PC-3 (cell line): ENCODE results near the gene TBC1D8. TPM values are rescaled to one million over a fixed set of nuclear protein-coding genes. Genes with fewer than 3 reads are reported as not detected.

Source experiments
- ATAC-seq: fragments of 200-7000 bp; cut with Tn5 transposase; 2 replicates; pipeline ENCODE4 v1.9.1; 2020; ENCODE audit warnings: mild to moderate bottlenecking, moderate library complexity
- BruUV-seq: library from RNA; stranded (reverse); fragments of 400-500 nt; replicated peaks from 2 replicates; lab custom pipeline; 2021; lab: Mats Ljungman, UMichigan
- CTCF ChIA-PET: fragments of 300-600 bp; sonication (Branson Sonifier 250); formaldehyde crosslinking; loops from one replicate; lab custom pipeline; 2022; ENCODE audit warnings: antibody characterized with exemption; lab: Charles Lee
- POLR2A ChIA-PET: fragments of 300-600 bp; sonication (Branson Sonifier 250); formaldehyde crosslinking; loops from one replicate; lab custom pipeline; 2022; ENCODE audit warnings: antibody characterized with exemption; ENCODE audit not compliant: unreplicated experiment; lab: Charles Lee
- DNase-seq: peaks from one replicate; pipeline ENCODE4 v3.0.0-alpha.2; 2015
- H2AFZ ChIP-seq: fragments of 300-600 bp; sonication (generic); 2 replicates; pipeline ENCODE4 v1.6.0; 2016; ENCODE audit warnings: antibody characterized with exemption, low read length
- H3F3A ChIP-seq: fragments of 300-600 bp; sonication (generic); one replicate; pipeline ENCODE4 v1.6.0; 2017; ENCODE audit warnings: antibody characterized with exemption, low read length, control low read depth, mild to moderate bottlenecking; ENCODE audit not compliant: unreplicated experiment
- H3K27ac ChIP-seq: fragments of 300-600 bp; sonication (generic); 2 replicates; pipeline ENCODE4 v1.5.1; 2016; ENCODE audit warnings: mild to moderate bottlenecking, low read length
- H3K27me3 ChIP-seq: fragments of 300-600 bp; sonication (generic); 2 replicates; pipeline ENCODE4 v1.6.1; 2016; ENCODE audit warnings: low read length, mixed read lengths
- H3K36me3 ChIP-seq: fragments of 300-600 bp; sonication (generic); 2 replicates; pipeline ENCODE4 v1.6.1; 2016; ENCODE audit warnings: low read depth, mixed run types, low read length, mixed read lengths
- H3K4me1 ChIP-seq: fragments of 300-600 bp; sonication (generic); 2 replicates; pipeline ENCODE4 v1.5.1; 2016; ENCODE audit warnings: low read length; ENCODE audit not compliant: insufficient read depth
- H3K4me2 ChIP-seq: fragments of 300-600 bp; sonication (generic); 2 replicates; pipeline ENCODE4 v1.6.0; 2016; ENCODE audit warnings: low read length
- H3K4me3 ChIP-seq: fragments of 300-600 bp; sonication (generic); 2 replicates; pipeline ENCODE4 v1.5.1; 2016; ENCODE audit warnings: mild to moderate bottlenecking, low read length, mixed read lengths
- H3K79me2 ChIP-seq: fragments of 300-600 bp; sonication (generic); 2 replicates; pipeline ENCODE4 v1.6.1; 2017; ENCODE audit warnings: low read length, mixed read lengths
- H3K9ac ChIP-seq: fragments of 300-600 bp; sonication (generic); 2 replicates; pipeline ENCODE4 v1.6.0; 2016; ENCODE audit warnings: mild to moderate bottlenecking, low read length
- H3K9me2 ChIP-seq: fragments of 300-600 bp; sonication (generic); replicated peaks from 2 replicates; pipeline ENCODE4 v1.6.1; 2016; ENCODE audit warnings: mixed run types, low read length, mixed read lengths
- H3K9me3 ChIP-seq: fragments of 300-600 bp; sonication (generic); 2 replicates; pipeline ENCODE4 v1.6.1; 2016; ENCODE audit warnings: low read length, mixed read lengths
- H4K20me1 ChIP-seq: fragments of 300-600 bp; sonication (generic); 2 replicates; pipeline ENCODE4 v1.6.1; 2016; ENCODE audit warnings: low read length, mixed read lengths
- CTCF ChIP-seq: fragments of 300-600 bp; sonication (generic); conservative IDR thresholded peaks from 2 replicates; pipeline ENCODE4 v1.5.1; 2017; ENCODE audit warnings: antibody characterized with exemption, low read depth, mild to moderate bottlenecking, low read length
- EZH2 ChIP-seq: fragments of 300-600 bp; sonication (generic); IDR thresholded peaks from one replicate; pipeline ENCODE4 v1.6.1; 2017; ENCODE audit warnings: antibody characterized with exemption, mild to moderate bottlenecking, low read length; ENCODE audit not compliant: unreplicated experiment
- EZH2phosphoT487 ChIP-seq: fragments of 300-600 bp; sonication (generic); IDR thresholded peaks from 2 replicates; pipeline ENCODE4 v1.6.1; 2018; ENCODE audit warnings: mild to moderate bottlenecking, antibody characterized with exemption, low read length, borderline replicate concordance
- intact Hi-C: fragments of 100-400 bp; cut with micrococcal nuclease; formaldehyde crosslinking; loops from 2 replicates; pipeline ENCODE4 v1.9.0; 2023
- total RNA-seq: library from RNA; depleted of rRNA; stranded (reverse); fragments of >200 nt; gene quantifications from 2 replicates; pipeline ENCODE4 v1.2.3, GENCODE V29; 2014

The TBC1D8 gene
- total RNA-seq, 1 experiment from 2014 or later: 39.7 TPM

- H3K4me2 ChIP-seq: no peak overlapping the region
- H3K9me2 ChIP-seq: no peaks in the 10 kb centered on the region
- no TSS peak for BruUV-seq
- DNase-seq: no peak
- no peak overlapping the region for H3K4me3 ChIP-seq
- intact Hi-C loops: no loop called here
- no peaks in the 10 kb centered on the region for H3K9me3 ChIP-seq
- no peak overlapping the region for H2AFZ ChIP-seq
- peaks cover 8% of the 10 kb centered on the region; the same call in 1 of the 2 replicates for H4K20me1 ChIP-seq
- no peaks in the 10 kb centered on the region for H3K79me2 ChIP-seq
- ChIA-PET CTCF (no interaction called here), POLR2A (no interaction called here)
- ATAC-seq: no peak
- H3K27me3 ChIP-seq: no peaks in the 10 kb centered on the region
- peaks cover 39% of the 10 kb centered on the region for H3K36me3 ChIP-seq
- no peak overlapping the region for H3K9ac ChIP-seq
- no peak for TF ChIP-seq CTCF
- no peak for TF ChIP-seq EZH2phosphoT487
- TF ChIP-seq EZH2: no peak
- H3F3A ChIP-seq: no peaks in the 10 kb centered on the region
- H3K4me1 ChIP-seq: peaks cover 5% of the 10 kb centered on the region; the same call in 1 of the 2 replicates
- no peak overlapping the region for H3K27ac ChIP-seq
These were observed 168.0 kb downstream of the TBC1D8 start for GRCh38 chr2:100983201-100983600.

GRCh38 chr2:100982431-100982861 lies 168.7 kb downstream of the TBC1D8 start:
- peaks cover 8% of the 10 kb centered on the region; the same call in 1 of the 2 replicates for H4K20me1 ChIP-seq
- no TSS peak for BruUV-seq
- no peak overlapping the region for H3K4me2 ChIP-seq
- ChIA-PET CTCF (no interaction called here), POLR2A (no interaction called here)
- no peaks in the 10 kb centered on the region for H3K27me3 ChIP-seq
- intact Hi-C loops: no loop called here
- no peaks in the 10 kb centered on the region for H3K9me3 ChIP-seq
- no peaks in the 10 kb centered on the region for H3K9me2 ChIP-seq
- no peak overlapping the region for H2AFZ ChIP-seq
- no peaks in the 10 kb centered on the region for H3F3A ChIP-seq
- peaks cover 32% of the 10 kb centered on the region for H3K36me3 ChIP-seq
- peaks cover 5% of the 10 kb centered on the region; the same call in 1 of the 2 replicates for H3K4me1 ChIP-seq
- no peak overlapping the region for H3K4me3 ChIP-seq
- no peak overlapping the region for H3K9ac ChIP-seq
- TF ChIP-seq CTCF (no peak), EZH2phosphoT487 (no peak)
- DNase-seq (no peak), ATAC-seq (no peak)
- no peaks in the 10 kb centered on the region for H3K79me2 ChIP-seq
- H3K27ac ChIP-seq: no peak overlapping the region

GRCh38 chr2:100981011-100981410 lies 170.2 kb downstream of the TBC1D8 start:
- no peak overlapping the region for H3K4me2 ChIP-seq
- BruUV-seq: no TSS peak
- no peak for DNase-seq
- H3K9me2 ChIP-seq: no peaks in the 10 kb centered on the region
- H3K4me1 ChIP-seq: peaks cover 5% of the 10 kb centered on the region; the same call in 1 of the 2 replicates
- no peaks in the 10 kb centered on the region for H3K79me2 ChIP-seq
- H3K36me3 ChIP-seq: peaks cover 26% of the 10 kb centered on the region
- no peak overlapping the region for H3K27ac ChIP-seq
- no peak overlapping the region for H3K4me3 ChIP-seq
- ChIA-PET POLR2A (no interaction called here), CTCF (no interaction called here)
- no peak for TF ChIP-seq EZH2
- no peak for TF ChIP-seq EZH2phosphoT487
- no peak for TF ChIP-seq CTCF
- peaks cover 8% of the 10 kb centered on the region; the same call in 1 of the 2 replicates for H4K20me1 ChIP-seq
- H3K9me3 ChIP-seq: no peaks in the 10 kb centered on the region
- H3K27me3 ChIP-seq: no peaks in the 10 kb centered on the region
- ATAC-seq: no peak
- no peak overlapping the region for H3K9ac ChIP-seq
- intact Hi-C loops: no loop called here
- H3F3A ChIP-seq: no peaks in the 10 kb centered on the region
- H2AFZ ChIP-seq: no peak overlapping the region
